Natural killer cell (primary cell): ENCODE data around the gene ZNF627. TPM values are rescaled to one million over a fixed set of nuclear protein-coding genes. Genes with fewer than 3 reads are reported as not detected.
A peak's percentile ranks its signal among the peaks of the same experiment; 100 is the strongest.

Experiments
- ATAC-seq, 3 donors: fragments of 150-1000 bp in 2 of 3; fragments of 200-7000 bp in 1 of 3; cut with Tn5 transposase; 1 replicate in 1 of 3; 2 replicates in 2 of 3; pipeline ENCODE4 v1.10.0; 2021; ENCODE audit warnings: mild to moderate bottlenecking in 2 of 3, moderate library complexity in 2 of 3
- DNase-seq, 2 donors: peaks; one replicate each; pipeline versions ENCODE4 v3.0.0 to v3.0.0-alpha.2; 2013 to 2021; ENCODE audit warnings: mixed read lengths in 1 of 2
- H3K27ac ChIP-seq: one replicate; pipeline ENCODE4 v1.5.1; 2013; ENCODE audit warnings: mild to moderate bottlenecking, low read length
- H3K27me3 ChIP-seq: one replicate; pipeline ENCODE4 v1.6.1; 2013; ENCODE audit warnings: low read length; ENCODE audit not compliant: control insufficient read depth, insufficient read depth
- H3K36me3 ChIP-seq: one replicate; pipeline ENCODE4 v1.6.1; 2013; ENCODE audit warnings: low read length; ENCODE audit not compliant: control insufficient read depth, insufficient read depth
- H3K4me1 ChIP-seq: one replicate; pipeline ENCODE4 v1.6.1; 2013; ENCODE audit warnings: low read length; ENCODE audit not compliant: control insufficient read depth, insufficient read depth
- H3K4me3 ChIP-seq: one replicate; pipeline ENCODE4 v1.5.1; 2013; ENCODE audit warnings: low read length
- H3K9me3 ChIP-seq: one replicate; pipeline ENCODE4 v1.6.1; 2013; ENCODE audit warnings: low read length; ENCODE audit not compliant: control insufficient read depth, insufficient read depth
- H3K27ac Mint-ChIP-seq, 2 donors: one replicate each; pipeline ENCODE4 v1.8.0; 2022; ENCODE audit warnings: mild to moderate bottlenecking in 2 of 2, mixed read lengths in 2 of 2, moderate library complexity in 1 of 2
- H3K27me3 Mint-ChIP-seq, 2 donors: one replicate each; pipeline ENCODE4 v1.8.0; 2022; ENCODE audit warnings: low read depth in 2 of 2, mixed read lengths in 2 of 2
- H3K36me3 Mint-ChIP-seq: one replicate; pipeline ENCODE4 v1.8.0; 2022; ENCODE audit warnings: mixed read lengths
- H3K4me1 Mint-ChIP-seq, 2 donors: one replicate each; pipeline ENCODE4 v1.8.0; 2022; ENCODE audit warnings: mixed read lengths in 2 of 2
- H3K4me3 Mint-ChIP-seq: one replicate; pipeline ENCODE4 v1.8.0; 2022; ENCODE audit warnings: mild to moderate bottlenecking, moderate library complexity, mixed read lengths
- H3K9me3 Mint-ChIP-seq, 2 donors: one replicate each; pipeline ENCODE4 v1.8.0; 2022; ENCODE audit warnings: mixed read lengths in 2 of 2
- WGBS: methylation state at CpG from one replicate; pipeline ENCODE4 v1.1.7; 2013; ENCODE audit warnings: missing lambda C conversion rate; ENCODE audit not compliant: insufficient coverage; 5-methylcytosine and 5-hydroxymethylcytosine counted together
- intact Hi-C: fragments of 100-400 bp; cut with micrococcal nuclease; formaldehyde crosslinking; loops from one replicate; pipeline ENCODE4 v1.14.2; 2022
- total RNA-seq, 4 donors: library from RNA; stranded (reverse); fragments of 120-200 nt in 1 of 4; gene quantifications; one replicate each; pipeline versions ENCODE4 v1.2.3 to v1.2.4, GENCODE V29; 2013 to 2022
- TF ChIP-seq, protein P1 (sequence below): fragments of 200-600 bp; IDR thresholded peaks from one replicate; pipeline ENCODE4 v1.8.0; 2022; ENCODE audit warnings: antibody characterized with exemption

Gene ZNF627
- total RNA-seq, 3 donors from 2014 or later (not counting 1 experiment from before 2014, with no cell fraction given) = 4.7 to 7.5 (median 4.9) TPM

GRCh38 chr19:11550265-11550664 is 47.0 kb upstream of the ZNF627 start:
- no peak overlapping the region for H3K4me3 ChIP-seq
- H3K27ac ChIP-seq = no peak overlapping the region
- TF ChIP-seq, protein P1, sequence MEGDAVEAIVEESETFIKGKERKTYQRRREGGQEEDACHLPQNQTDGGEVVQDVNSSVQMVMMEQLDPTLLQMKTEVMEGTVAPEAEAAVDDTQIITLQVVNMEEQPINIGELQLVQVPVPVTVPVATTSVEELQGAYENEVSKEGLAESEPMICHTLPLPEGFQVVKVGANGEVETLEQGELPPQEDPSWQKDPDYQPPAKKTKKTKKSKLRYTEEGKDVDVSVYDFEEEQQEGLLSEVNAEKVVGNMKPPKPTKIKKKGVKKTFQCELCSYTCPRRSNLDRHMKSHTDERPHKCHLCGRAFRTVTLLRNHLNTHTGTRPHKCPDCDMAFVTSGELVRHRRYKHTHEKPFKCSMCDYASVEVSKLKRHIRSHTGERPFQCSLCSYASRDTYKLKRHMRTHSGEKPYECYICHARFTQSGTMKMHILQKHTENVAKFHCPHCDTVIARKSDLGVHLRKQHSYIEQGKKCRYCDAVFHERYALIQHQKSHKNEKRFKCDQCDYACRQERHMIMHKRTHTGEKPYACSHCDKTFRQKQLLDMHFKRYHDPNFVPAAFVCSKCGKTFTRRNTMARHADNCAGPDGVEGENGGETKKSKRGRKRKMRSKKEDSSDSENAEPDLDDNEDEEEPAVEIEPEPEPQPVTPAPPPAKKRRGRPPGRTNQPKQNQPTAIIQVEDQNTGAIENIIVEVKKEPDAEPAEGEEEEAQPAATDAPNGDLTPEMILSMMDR = no peak
- Mint-ChIP-seq H3K4me1 (peaks cover 0 to 1% of the 10 kb centered on the region in 2 donors), H3K4me3 (no peak overlapping the region), H3K36me3 (no peaks in the 10 kb centered on the region), H3K9me3 (no peaks in the 10 kb centered on the region), H3K27me3 (no peaks in the 10 kb centered on the region), H3K27ac (no peak overlapping the region)
- H3K9me3 ChIP-seq = no peaks in the 10 kb centered on the region
- H3K27me3 ChIP-seq = no peaks in the 10 kb centered on the region
- intact Hi-C loops = no loop called here
- H3K4me1 ChIP-seq = peaks cover 15% of the 10 kb centered on the region
- 93% methylated on average over 8 of the region's 8 CpGs for whole genome bisulfite sequencing
- no peak for ATAC-seq
- H3K36me3 ChIP-seq = peaks cover 23% of the 10 kb centered on the region
- no peak for DNase-seq

DNA sequence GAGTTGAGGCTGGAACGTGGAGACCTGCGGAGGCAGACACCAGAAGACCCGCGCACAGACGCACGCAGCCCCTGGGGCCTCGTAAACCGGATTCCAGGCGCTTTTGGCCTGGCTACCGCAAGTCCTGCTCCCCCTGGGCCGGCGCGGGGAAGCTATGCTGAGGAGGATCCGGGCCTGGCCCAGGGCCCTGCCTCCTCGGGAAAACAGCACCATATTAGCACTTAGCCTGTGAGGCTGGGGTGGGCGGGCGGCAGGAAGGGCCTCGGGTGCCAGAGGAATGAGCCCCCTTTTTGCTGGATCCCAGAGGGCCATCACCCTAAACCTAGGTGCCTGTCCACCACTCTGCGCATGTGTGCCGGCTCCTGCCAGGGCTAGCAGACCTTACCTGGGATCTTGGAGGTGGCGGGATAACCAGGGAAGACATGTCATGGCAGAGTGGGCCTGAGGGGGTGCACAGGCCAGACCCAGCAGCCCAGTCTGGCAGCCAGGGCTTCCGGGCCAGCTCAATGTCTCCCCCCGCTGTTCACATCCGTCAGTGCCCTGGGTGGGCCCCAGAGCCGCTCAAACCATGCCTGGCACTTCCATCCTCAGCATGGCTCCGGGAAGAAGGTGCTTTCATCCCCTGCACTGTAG is 45.6 kb upstream of the ZNF627 start:
- intact Hi-C loops = no loop called here
- Mint-ChIP-seq H3K9me3 (no peaks in the 10 kb centered on the region), H3K4me1 (peaks cover 2 to 12% of the 10 kb centered on the region in 2 donors), H3K4me3 (no peak overlapping the region), H3K27me3 (no peaks in the 10 kb centered on the region), H3K36me3 (no peaks in the 10 kb centered on the region), H3K27ac (no peak overlapping the region)
- Histone ChIP-seq H3K27me3 (no peaks in the 10 kb centered on the region), H3K36me3 (peaks cover 23% of the 10 kb centered on the region), H3K4me1 (peaks cover 15% of the 10 kb centered on the region), H3K4me3 (no peak overlapping the region), H3K27ac (no peak overlapping the region), H3K9me3 (no peaks in the 10 kb centered on the region)
- 96% methylated on average over 26 of the region's 26 CpGs for WGBS
- DNase-seq (no peak), ATAC-seq (no peak)
- TF ChIP-seq, protein P1 = no peak

DNA sequence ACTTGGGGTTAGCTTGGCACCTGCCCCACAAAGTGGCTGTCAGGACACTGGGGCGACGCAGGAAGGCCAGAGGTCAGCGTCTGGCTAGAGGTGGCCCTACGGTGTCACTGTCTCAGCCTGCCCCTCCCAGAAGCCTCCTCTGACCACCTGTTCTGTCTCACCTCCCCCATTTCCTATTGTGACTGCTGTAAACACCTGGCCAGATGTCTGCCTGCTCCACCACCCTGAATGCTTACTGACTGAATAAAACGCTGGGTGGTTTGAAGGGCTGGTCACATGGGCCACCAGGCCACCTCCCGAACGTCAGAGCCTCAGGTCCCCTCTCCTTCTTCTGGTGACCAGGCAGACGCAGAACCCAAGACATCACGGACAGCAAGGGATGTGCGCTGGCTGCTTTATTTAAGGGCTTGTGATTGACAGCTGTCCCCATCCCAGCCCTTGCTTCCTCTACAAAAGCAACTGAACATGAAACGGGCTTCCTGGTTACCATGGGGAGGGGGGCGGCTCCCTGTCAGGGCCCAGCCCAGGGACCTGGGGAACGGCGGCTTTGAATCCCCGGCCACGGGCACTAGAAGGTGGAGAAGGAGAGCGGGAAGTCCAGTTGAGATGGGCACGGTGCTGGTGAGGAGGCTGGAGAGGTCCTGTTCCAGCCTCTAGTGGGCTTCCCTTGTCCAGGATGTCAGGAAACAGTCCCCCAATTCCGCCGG is 44.5 kb upstream of the ZNF627 start:
- no peak for ATAC-seq
- Mint-ChIP-seq H3K27me3 (no peaks in the 10 kb centered on the region), H3K4me1 (peaks cover 10 to 19% of the 10 kb centered on the region in 2 donors), H3K9me3 (no peaks in the 10 kb centered on the region), H3K36me3 (no peaks in the 10 kb centered on the region), H3K27ac (peak overlapping the region in 1 of 2 donors; percentile 14), H3K4me3 (no peak overlapping the region)
- intact Hi-C loops = no loop called here
- Histone ChIP-seq H3K27ac (no peak overlapping the region), H3K9me3 (no peaks in the 10 kb centered on the region), H3K4me1 (peaks cover 17% of the 10 kb centered on the region), H3K27me3 (no peaks in the 10 kb centered on the region), H3K4me3 (no peak overlapping the region), H3K36me3 (peaks cover 23% of the 10 kb centered on the region)
- 88% methylated on average over 20 of the region's 20 CpGs for WGBS
- no peak for DNase-seq
- TF ChIP-seq, protein P1 = no peak
